ENCODE measurements around the gene POLA1.

- no peak for TF ChIP-seq TCF7L2 (IDR thresholded peaks at IDR 0.05; ENCODE audit: borderline replicate concordance, low read depth, low read length)
- TF ChIP-seq, protein P1, sequence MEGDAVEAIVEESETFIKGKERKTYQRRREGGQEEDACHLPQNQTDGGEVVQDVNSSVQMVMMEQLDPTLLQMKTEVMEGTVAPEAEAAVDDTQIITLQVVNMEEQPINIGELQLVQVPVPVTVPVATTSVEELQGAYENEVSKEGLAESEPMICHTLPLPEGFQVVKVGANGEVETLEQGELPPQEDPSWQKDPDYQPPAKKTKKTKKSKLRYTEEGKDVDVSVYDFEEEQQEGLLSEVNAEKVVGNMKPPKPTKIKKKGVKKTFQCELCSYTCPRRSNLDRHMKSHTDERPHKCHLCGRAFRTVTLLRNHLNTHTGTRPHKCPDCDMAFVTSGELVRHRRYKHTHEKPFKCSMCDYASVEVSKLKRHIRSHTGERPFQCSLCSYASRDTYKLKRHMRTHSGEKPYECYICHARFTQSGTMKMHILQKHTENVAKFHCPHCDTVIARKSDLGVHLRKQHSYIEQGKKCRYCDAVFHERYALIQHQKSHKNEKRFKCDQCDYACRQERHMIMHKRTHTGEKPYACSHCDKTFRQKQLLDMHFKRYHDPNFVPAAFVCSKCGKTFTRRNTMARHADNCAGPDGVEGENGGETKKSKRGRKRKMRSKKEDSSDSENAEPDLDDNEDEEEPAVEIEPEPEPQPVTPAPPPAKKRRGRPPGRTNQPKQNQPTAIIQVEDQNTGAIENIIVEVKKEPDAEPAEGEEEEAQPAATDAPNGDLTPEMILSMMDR (tag by site-specific recombination; IDR thresholded peaks at IDR 0.05): no peak
- no peak for TF ChIP-seq ZNF174 (tag by site-specific recombination; IDR thresholded peaks at IDR 0.05)
- TF ChIP-seq PBX3 (CRISPR knock-in tag; IDR thresholded peaks at IDR 0.05): no peak
- TF ChIP-seq FEZF1 (tag by site-specific recombination; IDR thresholded peaks at IDR 0.05): no peak
- no peak for TF ChIP-seq YY1 (tag by site-specific recombination; IDR thresholded peaks at IDR 0.05)
- TF ChIP-seq, protein P2, sequence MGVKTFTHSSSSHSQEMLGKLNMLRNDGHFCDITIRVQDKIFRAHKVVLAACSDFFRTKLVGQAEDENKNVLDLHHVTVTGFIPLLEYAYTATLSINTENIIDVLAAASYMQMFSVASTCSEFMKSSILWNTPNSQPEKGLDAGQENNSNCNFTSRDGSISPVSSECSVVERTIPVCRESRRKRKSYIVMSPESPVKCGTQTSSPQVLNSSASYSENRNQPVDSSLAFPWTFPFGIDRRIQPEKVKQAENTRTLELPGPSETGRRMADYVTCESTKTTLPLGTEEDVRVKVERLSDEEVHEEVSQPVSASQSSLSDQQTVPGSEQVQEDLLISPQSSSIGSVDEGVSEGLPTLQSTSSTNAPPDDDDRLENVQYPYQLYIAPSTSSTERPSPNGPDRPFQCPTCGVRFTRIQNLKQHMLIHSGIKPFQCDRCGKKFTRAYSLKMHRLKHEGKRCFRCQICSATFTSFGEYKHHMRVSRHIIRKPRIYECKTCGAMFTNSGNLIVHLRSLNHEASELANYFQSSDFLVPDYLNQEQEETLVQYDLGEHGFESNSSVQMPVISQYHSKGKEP (tag by site-specific recombination; IDR thresholded peaks at IDR 0.05): no peak
- no peak for TF ChIP-seq SALL2 (tag by site-specific recombination; IDR thresholded peaks at IDR 0.05; ENCODE audit: borderline replicate concordance)
- no peak for TF ChIP-seq ZSCAN30 (tag by site-specific recombination; IDR thresholded peaks at IDR 0.05)
- TF ChIP-seq MYNN (tag by site-specific recombination; IDR thresholded peaks at IDR 0.05; ENCODE audit: borderline replicate concordance): no peak
- no peak for TF ChIP-seq KLF8 (tag by site-specific recombination; IDR thresholded peaks at IDR 0.05)
Observed at GRCh38 chrX:24796204-24796603, 102.5 kb downstream of the POLA1 start.
